ENCODE measurements around the gene M1AP.

The M1AP gene

DNA sequence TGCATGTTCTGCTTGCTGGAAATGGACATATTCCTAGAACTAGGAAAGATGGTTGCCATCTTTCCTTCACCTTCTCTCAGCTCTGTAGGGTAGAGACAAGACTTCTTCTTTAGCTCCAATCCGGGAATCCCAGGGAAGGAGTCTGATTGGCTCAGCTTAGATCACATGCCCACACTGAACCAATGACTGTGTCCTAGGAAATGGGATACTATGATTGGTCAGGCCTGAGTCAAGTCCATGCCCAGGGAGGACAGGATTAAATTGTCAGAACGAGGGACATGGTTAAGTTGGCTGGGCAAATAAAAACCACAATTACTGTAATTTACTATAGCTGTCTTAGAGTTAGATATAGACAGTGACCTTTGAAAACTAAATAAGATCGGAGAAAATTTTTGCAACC lies 37.3 kb upstream of the M1AP start:
- Histone ChIP-seq H3K4me2 (no peak overlapping the region), H3K9ac (no peak overlapping the region), H3K4me3 (no peak overlapping the region), H3K27ac (no peak overlapping the region), H3K36me3 (peaks cover 0 to 13% (median under 1%) of the 10 kb centered on the region in 11 experiments; a peak in 5 of 22 replicates), H3K9me3 (replicated peaks in 1 of 11) (0 out of 22 replicates have a peak, but pooled peaks cover 0 to 3% (median 0%) of the 10 kb centered on the region in 11 experiments), H4K20me1 (no peaks in the 10 kb centered on the region), H3K27me3 (no peaks in the 10 kb centered on the region), H3K4me1 (peaks cover 0 to 4% (median 0%) of the 10 kb centered on the region in 10 experiments; a peak in 2 of 20 replicates)
- TF ChIP-seq Cebpa-rat (IDR thresholded peaks at IDR 0.05), result no peak

DNA sequence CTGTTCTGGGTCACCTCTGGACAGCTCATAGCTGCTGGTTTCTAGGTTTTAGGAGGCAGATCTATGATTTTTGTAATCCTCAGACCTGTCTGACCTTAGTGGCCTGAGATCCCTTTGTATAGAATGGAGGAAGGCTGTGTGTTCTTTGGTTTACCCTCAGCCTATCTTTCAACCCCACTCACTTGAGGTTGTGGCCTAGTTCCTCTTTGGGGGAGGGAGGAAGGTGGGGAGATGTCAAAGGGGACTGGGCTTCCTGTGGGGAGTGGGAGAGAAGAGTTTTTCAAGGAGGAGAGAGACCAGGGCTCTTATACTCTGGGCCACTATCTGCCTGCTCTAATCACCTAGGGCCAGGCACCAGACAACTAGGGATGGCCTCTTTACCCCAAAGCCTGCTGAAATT lies 34.4 kb upstream of the M1AP start:
- no peak for TF ChIP-seq Cebpa-rat (IDR thresholded peaks at IDR 0.05)
- H3K27me3 ChIP-seq, result no peaks in the 10 kb centered on the region
- 0 out of 22 replicates have a peak, but pooled peaks cover 0 to 3% (median 0%) of the 10 kb centered on the region in 11 experiments for H3K9me3 ChIP-seq (replicated peaks in 1 of 11)
- no peak overlapping the region for H3K4me3 ChIP-seq
- 0 out of 22 replicates have a peak overlapping the region, but pooled peaks of 1 of the 11 experiments have one; percentile 7 for H3K4me2 ChIP-seq
- H3K9ac ChIP-seq, result no peak overlapping the region
- peaks cover 6 to 27% (median 16%) of the 10 kb centered on the region in 11 experiments; a peak in 16 of 22 replicates for H3K36me3 ChIP-seq
- no peak overlapping the region for H3K27ac ChIP-seq
- H4K20me1 ChIP-seq, result no peaks in the 10 kb centered on the region
- peaks cover 0 to 4% (median 0%) of the 10 kb centered on the region in 10 experiments; a peak in 2 of 20 replicates for H3K4me1 ChIP-seq

DNA sequence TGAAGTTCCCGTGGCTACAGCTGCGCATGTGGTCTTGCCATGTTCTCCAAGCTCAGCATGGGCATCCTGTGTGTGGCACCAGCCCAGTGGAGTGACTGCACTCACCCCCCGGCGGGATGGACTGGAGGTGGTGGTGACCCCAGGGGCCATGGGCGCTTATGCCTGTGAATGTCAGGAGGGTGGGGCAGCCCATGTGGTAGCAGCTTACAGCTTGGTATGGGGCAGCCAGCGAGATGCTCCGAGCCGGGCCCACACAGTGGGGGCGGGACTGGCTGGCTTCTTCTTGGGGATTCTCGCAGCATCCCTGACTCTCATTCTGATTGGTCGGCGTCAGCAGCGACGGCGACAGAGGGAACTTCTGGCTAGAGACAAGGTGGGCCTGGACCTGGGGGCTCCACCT lies 31.5 kb upstream of the M1AP start:
- H3K9ac ChIP-seq, result no peak overlapping the region
- no peak overlapping the region for H3K4me3 ChIP-seq
- H3K36me3 ChIP-seq, result peaks cover 21 to 52% (median 42%) of the 10 kb centered on the region in 11 experiments; a peak in 21 of 22 replicates
- no peaks in the 10 kb centered on the region for H3K9me3 ChIP-seq (replicated peaks in 1 of 11)
- no peak overlapping the region for H3K27ac ChIP-seq
- H3K4me1 ChIP-seq, result peaks cover 0 to 5% (median 0%) of the 10 kb centered on the region in 10 experiments; a peak in 4 of 20 replicates
- H3K4me2 ChIP-seq, result no peak overlapping the region
- H3K27me3 ChIP-seq, result no peaks in the 10 kb centered on the region
- H4K20me1 ChIP-seq, result no peaks in the 10 kb centered on the region
- TF ChIP-seq Cebpa-rat (IDR thresholded peaks at IDR 0.05), result no peak

DNA sequence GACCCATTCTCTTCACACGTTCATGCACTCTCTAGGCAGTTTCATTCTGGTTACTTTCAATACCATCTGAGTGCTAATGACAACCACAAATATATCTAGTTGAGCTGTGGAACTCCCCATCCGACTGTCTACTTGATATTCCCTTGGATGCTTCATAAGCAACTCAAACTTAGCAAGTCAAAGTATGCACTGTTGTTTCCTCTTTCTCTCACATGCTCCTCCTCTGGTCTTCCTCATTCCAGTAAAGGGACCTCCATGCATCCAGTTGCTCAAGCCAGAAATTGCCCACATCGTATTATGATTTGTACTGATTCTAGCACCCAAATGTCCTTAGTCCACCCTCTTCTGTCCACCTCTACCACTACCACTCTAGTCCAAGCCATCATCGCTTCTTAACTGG lies 28.2 kb upstream of the M1AP start:
- no peak for TF ChIP-seq Cebpa-rat (IDR thresholded peaks at IDR 0.05)
- Histone ChIP-seq H3K27me3 (no peaks in the 10 kb centered on the region), H3K4me3 (no peak overlapping the region), H3K9me3 (replicated peaks in 1 of 11) (no peaks in the 10 kb centered on the region), H3K36me3 (peaks cover 24 to 54% (median 46%) of the 10 kb centered on the region in 11 experiments; a peak in 21 of 22 replicates), H3K4me2 (peak overlapping the region in 1 of 11 experiments; percentile 48; a peak in 2 of 22 replicates), H3K9ac (no peak overlapping the region), H3K4me1 (peaks cover 0 to 5% (median 0%) of the 10 kb centered on the region in 10 experiments; a peak in 2 of 20 replicates), H3K27ac (no peak overlapping the region), H4K20me1 (0 out of 22 replicates have a peak, but pooled peaks cover 0 to 4% (median 0%) of the 10 kb centered on the region in 11 experiments)

DNA sequence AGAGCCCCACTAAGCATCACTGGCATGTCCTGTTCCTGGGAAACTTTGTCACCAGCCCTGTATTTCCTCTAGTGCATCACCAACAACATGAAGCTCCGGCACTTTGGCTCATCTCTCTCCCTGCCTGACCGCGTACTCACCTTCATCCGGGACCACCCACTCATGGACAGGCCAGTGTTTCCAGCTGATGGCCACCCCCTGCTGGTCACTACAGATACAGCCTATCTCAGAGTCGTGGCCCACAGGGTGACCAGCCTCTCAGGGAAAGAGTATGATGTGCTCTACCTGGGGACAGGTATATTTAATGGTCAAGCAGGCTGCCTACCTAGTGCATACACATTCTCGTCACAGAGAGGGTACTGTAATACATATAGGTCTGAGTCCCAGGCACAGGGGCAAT lies 27.0 kb upstream of the M1AP start:
- H3K4me2 ChIP-seq, result no peak overlapping the region
- 0 out of 22 replicates have a peak, but pooled peaks cover 0 to 4% (median 0%) of the 10 kb centered on the region in 11 experiments for H4K20me1 ChIP-seq
- H3K9ac ChIP-seq, result no peak overlapping the region
- H3K4me3 ChIP-seq, result no peak overlapping the region
- H3K27me3 ChIP-seq, result no peaks in the 10 kb centered on the region
- peaks cover 0 to 5% (median 0%) of the 10 kb centered on the region in 10 experiments; a peak in 2 of 20 replicates for H3K4me1 ChIP-seq
- H3K9me3 ChIP-seq (replicated peaks in 1 of 11), result no peaks in the 10 kb centered on the region
- TF ChIP-seq Cebpa-rat (IDR thresholded peaks at IDR 0.05), result no peak
- no peak overlapping the region for H3K27ac ChIP-seq
- H3K36me3 ChIP-seq, result peaks cover 24 to 48% (median 37%) of the 10 kb centered on the region in 11 experiments; a peak in 21 of 22 replicates

DNA sequence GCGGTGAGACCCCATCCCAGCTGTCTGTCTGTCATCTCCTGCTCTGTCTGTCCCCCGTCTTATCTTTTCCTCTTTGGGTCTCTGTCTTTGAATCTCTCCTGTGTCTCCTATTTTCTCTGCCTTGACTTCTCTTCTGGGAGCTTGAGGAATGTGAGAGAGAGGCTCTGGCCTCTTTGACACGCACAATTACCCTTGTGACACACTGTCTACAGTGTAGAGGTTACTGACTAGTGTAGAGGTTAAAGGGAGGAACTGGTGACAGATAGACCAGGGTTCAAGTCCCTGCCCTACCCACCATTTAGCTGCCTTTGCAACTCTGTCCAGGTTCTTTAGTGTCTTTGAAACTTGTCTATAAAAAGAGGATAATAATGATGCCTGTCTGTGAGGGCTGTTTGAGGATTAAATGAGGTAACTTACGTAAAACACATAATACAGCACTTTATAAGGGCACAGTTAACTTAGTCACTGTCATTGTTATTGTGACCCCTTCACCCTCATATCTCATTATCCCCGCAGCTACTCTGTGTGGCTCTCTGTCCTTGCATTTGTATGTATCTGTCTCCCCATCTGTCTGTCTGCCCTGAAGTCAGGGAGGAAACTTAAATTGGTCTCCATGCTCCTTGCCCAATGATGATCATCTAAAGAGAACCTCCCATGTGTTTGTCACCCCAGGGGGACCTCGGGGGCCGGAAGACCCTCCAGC lies 25.8 kb upstream of the M1AP start:
- no peak overlapping the region for H3K9ac ChIP-seq
- peaks cover 0 to 5% (median 0%) of the 10 kb centered on the region in 10 experiments; a peak in 2 of 20 replicates for H3K4me1 ChIP-seq
- no peaks in the 10 kb centered on the region for H3K9me3 ChIP-seq (replicated peaks in 1 of 11)
- H3K4me3 ChIP-seq, result no peak overlapping the region
- peaks cover 16 to 37% (median 26%) of the 10 kb centered on the region in 11 experiments; a peak in 21 of 22 replicates for H3K36me3 ChIP-seq
- no peaks in the 10 kb centered on the region for H3K27me3 ChIP-seq
- H4K20me1 ChIP-seq, result 0 out of 22 replicates have a peak, but pooled peaks cover 0 to 4% (median 0%) of the 10 kb centered on the region in 11 experiments
- TF ChIP-seq Cebpa-rat (IDR thresholded peaks at IDR 0.05), result no peak
- no peak overlapping the region for H3K4me2 ChIP-seq
- H3K27ac ChIP-seq, result no peak overlapping the region

DNA sequence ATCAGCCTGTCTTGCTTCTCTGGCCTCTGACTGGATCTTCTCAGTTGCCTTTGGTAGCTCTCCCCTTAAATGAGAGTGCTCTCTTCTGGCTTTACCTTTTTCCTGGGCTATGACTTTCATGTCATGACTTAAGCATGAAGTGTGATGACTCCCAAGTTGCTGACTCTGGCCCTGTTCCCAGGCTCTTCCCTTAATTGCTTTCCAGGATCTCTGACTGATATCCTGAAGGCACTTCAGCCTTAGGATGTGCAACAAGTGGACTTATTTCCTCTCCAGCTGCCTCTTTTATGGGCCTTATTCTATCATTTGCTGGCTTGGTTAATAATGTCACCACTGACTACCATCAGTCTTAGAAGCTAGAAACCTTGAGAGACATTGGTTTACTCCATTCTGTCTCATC lies 23.3 kb upstream of the M1AP start:
- Histone ChIP-seq H4K20me1 (0 out of 22 replicates have a peak, but pooled peaks cover 0 to 4% (median 0%) of the 10 kb centered on the region in 11 experiments), H3K27me3 (no peaks in the 10 kb centered on the region), H3K36me3 (peaks cover 16 to 28% (median 24%) of the 10 kb centered on the region in 11 experiments; a peak in 20 of 22 replicates), H3K4me3 (no peak overlapping the region), H3K4me1 (peaks cover 0 to 5% (median 0%) of the 10 kb centered on the region in 10 experiments; a peak in 2 of 20 replicates), H3K4me2 (no peak overlapping the region), H3K27ac (no peak overlapping the region), H3K9me3 (replicated peaks in 1 of 11) (no peaks in the 10 kb centered on the region), H3K9ac (no peak overlapping the region)
- TF ChIP-seq Cebpa-rat (IDR thresholded peaks at IDR 0.05), result no peak

DNA sequence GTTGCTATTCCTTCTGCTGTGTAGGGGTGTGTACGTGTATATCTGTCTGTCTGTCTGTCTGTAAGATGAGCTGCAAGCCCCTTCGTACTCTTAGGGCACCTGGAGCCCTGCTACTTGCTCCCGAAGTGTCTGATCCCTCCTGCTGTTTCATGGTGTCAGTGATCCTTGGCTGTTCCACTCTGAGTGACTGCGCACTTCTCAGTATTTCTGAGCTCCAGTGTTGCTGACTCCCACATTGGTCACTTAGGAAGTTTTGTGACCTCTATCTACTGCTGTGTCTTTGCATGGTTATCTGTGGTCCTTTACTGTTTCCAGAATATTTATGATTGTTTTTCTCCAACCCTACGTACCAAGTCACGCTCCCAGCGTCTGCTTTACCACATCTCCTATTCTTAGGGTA lies 22.1 kb upstream of the M1AP start:
- Histone ChIP-seq H4K20me1 (0 out of 22 replicates have a peak, but pooled peaks cover 0 to 4% (median 0%) of the 10 kb centered on the region in 11 experiments), H3K9me3 (replicated peaks in 1 of 11) (no peaks in the 10 kb centered on the region), H3K36me3 (peaks cover 7 to 16% (median 12%) of the 10 kb centered on the region in 11 experiments; a peak in 19 of 22 replicates), H3K4me3 (no peak overlapping the region), H3K4me2 (no peak overlapping the region), H3K4me1 (no peaks in the 10 kb centered on the region; a peak in 1 of 20 replicates), H3K27ac (no peak overlapping the region), H3K9ac (no peak overlapping the region), H3K27me3 (no peaks in the 10 kb centered on the region)
- TF ChIP-seq Cebpa-rat (IDR thresholded peaks at IDR 0.05), result no peak

DNA sequence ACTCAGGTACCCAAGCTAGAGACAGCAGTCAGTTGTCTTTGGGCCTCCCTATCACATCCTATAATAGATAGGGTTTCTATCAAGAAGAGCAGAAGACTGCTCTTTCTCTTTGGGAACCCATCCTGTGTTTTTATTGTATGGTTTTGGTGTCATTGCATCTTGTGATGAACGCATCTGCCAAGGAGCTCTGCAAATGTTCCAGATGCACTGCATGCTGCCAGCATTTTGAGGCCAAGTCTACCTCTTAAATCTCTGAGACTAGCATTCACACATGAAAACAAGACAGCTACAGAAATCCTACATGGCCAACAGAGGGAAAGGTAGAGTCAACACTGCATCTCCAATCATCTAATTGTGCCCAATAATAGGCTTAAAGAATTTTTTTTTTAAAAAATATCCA lies 20.0 kb upstream of the M1AP start:
- Histone ChIP-seq H3K27ac (no peak overlapping the region), H3K4me1 (no peaks in the 10 kb centered on the region; a peak in 1 of 20 replicates), H3K9me3 (replicated peaks in 1 of 11) (no peaks in the 10 kb centered on the region), H3K36me3 (peaks cover 0 to 5% (median 0%) of the 10 kb centered on the region in 11 experiments; a peak in 2 of 22 replicates), H3K4me2 (no peak overlapping the region), H3K4me3 (no peak overlapping the region), H3K9ac (no peak overlapping the region), H3K27me3 (no peaks in the 10 kb centered on the region), H4K20me1 (0 out of 22 replicates have a peak, but pooled peaks cover 0 to 4% (median 0%) of the 10 kb centered on the region in 11 experiments)
- TF ChIP-seq Cebpa-rat (IDR thresholded peaks at IDR 0.05), result no peak
